Liver (tissue), 9 donors: ENCODE results near the gene LAG3. TPM values are rescaled to one million over a fixed set of nuclear protein-coding genes. Genes with fewer than 3 reads are reported as not detected.

Experiments used
- DNase-seq: peaks from one replicate; pipeline ENCODE4 v3.0.0-alpha.2; 2017; ENCODE audit warnings: low spot score
- H3K27ac ChIP-seq, 2 donors: one replicate each; pipeline ENCODE4 v1.7.0; 2013; ENCODE audit warnings: inconsistent platforms in 2 of 2, low read length in 2 of 2, control low read depth in 1 of 2, low read depth in 1 of 2, mild to moderate bottlenecking in 1 of 2
- H3K27me3 ChIP-seq, 4 donors: one replicate each; pipeline versions ENCODE4 v1.6.1 to v1.7.0; 2013; ENCODE audit warnings: low read length in 3 of 4, inconsistent platforms in 1 of 4, mild to moderate bottlenecking in 1 of 4, moderate library complexity in 1 of 4; ENCODE audit not compliant: control insufficient read depth in 4 of 4, insufficient read depth in 4 of 4
- H3K36me3 ChIP-seq, 4 donors: one replicate each; pipeline versions ENCODE4 v1.6.1 to v1.7.0; 2013; ENCODE audit warnings: low read length in 3 of 4, mild to moderate bottlenecking in 3 of 4, low read depth in 1 of 4, moderate library complexity in 1 of 4; ENCODE audit not compliant: control insufficient read depth in 4 of 4, insufficient read depth in 3 of 4
- H3K4me1 ChIP-seq, 4 donors: one replicate each; pipeline versions ENCODE4 v1.6.1 to v1.7.0; 2013; ENCODE audit warnings: low read length in 3 of 4, mild to moderate bottlenecking in 3 of 4, moderate library complexity in 1 of 4; ENCODE audit not compliant: control insufficient read depth in 4 of 4, insufficient read depth in 4 of 4
- H3K4me3 ChIP-seq, 3 donors: one replicate each; pipeline versions ENCODE4 v1.6.1 to v1.7.0; 2013; ENCODE audit warnings: low read length in 3 of 3, control low read depth in 1 of 3, low read depth in 1 of 3, mild to moderate bottlenecking in 1 of 3
- H3K9ac ChIP-seq, 2 donors: one replicate each; pipeline ENCODE4 v1.7.0; 2013; ENCODE audit warnings: low read length in 2 of 2, mild to moderate bottlenecking in 2 of 2, moderate library complexity in 2 of 2, control low read depth in 1 of 2, low read depth in 1 of 2
- H3K9me3 ChIP-seq, 4 donors: one replicate each; pipeline versions ENCODE4 v1.6.1 to v1.7.0; 2013; ENCODE audit warnings: low read length in 3 of 4; ENCODE audit not compliant: control insufficient read depth in 4 of 4
- ATF3 ChIP-seq: IDR thresholded peaks from 2 replicates; pipeline ENCODE4 v1.6.1; 2016; ENCODE audit warnings: antibody characterized with exemption
- CTCF ChIP-seq: fragments of 150-350 bp; IDR thresholded peaks from 2 replicates; pipeline ENCODE4 v1.5.1; 2017; ENCODE audit warnings: improper control_type of control experiment, low read depth, low read length; ENCODE audit not compliant: missing input control
- EGR1 ChIP-seq, 2 donors: IDR thresholded peaks; 2 replicates each; pipeline ENCODE4 v1.6.1; 2016 to 2018; ENCODE audit warnings: antibody characterized with exemption in 2 of 2, low read depth in 2 of 2
- FOXA1 ChIP-seq: IDR thresholded peaks from 2 replicates; pipeline ENCODE4 v1.6.1; 2016; ENCODE audit warnings: antibody characterized with exemption
- GABPA ChIP-seq, 2 donors: IDR thresholded peaks in 1 of 2; conservative IDR thresholded peaks in 1 of 2; 2 replicates each; pipeline ENCODE4 v1.6.1; 2016; ENCODE audit warnings: antibody characterized with exemption in 2 of 2, mild to moderate bottlenecking in 1 of 2, moderate library complexity in 1 of 2
- HNF4A ChIP-seq, 2 donors: conservative IDR thresholded peaks; 2 replicates each; pipeline ENCODE4 v1.6.1; 2016; ENCODE audit warnings: antibody characterized with exemption in 2 of 2, mild to moderate bottlenecking in 2 of 2
- HNF4G ChIP-seq: IDR thresholded peaks from 2 replicates; pipeline ENCODE4 v1.6.1; 2016; ENCODE audit warnings: antibody characterized with exemption
- JUND ChIP-seq, 2 donors: IDR thresholded peaks; 2 replicates each; pipeline ENCODE4 v1.6.1; 2016; ENCODE audit warnings: antibody characterized with exemption in 2 of 2
- NR2F2 ChIP-seq: IDR thresholded peaks from 2 replicates; pipeline ENCODE4 v1.6.1; 2016; ENCODE audit warnings: antibody characterized with exemption
- RAD21 ChIP-seq, 2 donors: IDR thresholded peaks; 2 replicates each; pipeline ENCODE4 v1.6.1; 2016; ENCODE audit warnings: antibody characterized with exemption in 2 of 2, mild to moderate bottlenecking in 2 of 2
- REST ChIP-seq: IDR thresholded peaks from 2 replicates; pipeline ENCODE4 v1.6.1; 2016; ENCODE audit warnings: antibody characterized with exemption, mild to moderate bottlenecking
- RXRA ChIP-seq, 2 donors: IDR thresholded peaks; 2 replicates each; pipeline ENCODE4 v1.6.1; 2017 to 2018; ENCODE audit warnings: antibody characterized with exemption in 2 of 2, mild to moderate bottlenecking in 1 of 2
- SP1 ChIP-seq: IDR thresholded peaks from 2 replicates; pipeline ENCODE4 v1.6.1; 2018; ENCODE audit warnings: antibody characterized with exemption, mild to moderate bottlenecking
- YY1 ChIP-seq: IDR thresholded peaks from 2 replicates; pipeline ENCODE4 v1.6.1; 2016; ENCODE audit warnings: antibody characterized with exemption, mild to moderate bottlenecking
- WGBS: extraction: QIAGEN DNeasy Blood & Tissue Kit; methylation state at CpG from one replicate; pipeline ENCODE4 v1.1.7; 2013; 5-methylcytosine and 5-hydroxymethylcytosine counted together
- polyA plus RNA-seq, 2 donors: library from polyadenylated mRNA; stranded (reverse) in 1 of 2; unstranded in 1 of 2; fragments of 200-250 nt in 1 of 2; fragments of >200 nt in 1 of 2; fragmentation: Nextera tagmentation in 1 of 2; extraction: Ambion mirVana in 1 of 2; gene quantifications; one replicate each; pipeline versions ENCODE4 v1.2.1 to v1.2.3, GENCODE V29; 2013 to 2015
- total RNA-seq, 2 donors: library from RNA; depleted of rRNA; stranded (reverse); fragments of >200 nt; gene quantifications; one replicate each; pipeline ENCODE4 v1.2.3, GENCODE V29; 2014
- TF ChIP-seq, protein P1 (sequence below): IDR thresholded peaks from 2 replicates; pipeline ENCODE4 v1.6.1; 2016; ENCODE audit warnings: antibody characterized with exemption
- TF ChIP-seq, protein P2 (sequence below): IDR thresholded peaks from 2 replicates; pipeline ENCODE4 v1.6.1; 2016; ENCODE audit warnings: antibody characterized with exemption
- donor health status: healthy.
- donor health status: healthy.
- donor health status: healthy.
- donor health status: healthy.
- donor health status: healthy.

Gene LAG3
- total and polyA plus RNA-seq, 4 donors = 0.14 to 1.2 (median 0.47) TPM

DNA sequence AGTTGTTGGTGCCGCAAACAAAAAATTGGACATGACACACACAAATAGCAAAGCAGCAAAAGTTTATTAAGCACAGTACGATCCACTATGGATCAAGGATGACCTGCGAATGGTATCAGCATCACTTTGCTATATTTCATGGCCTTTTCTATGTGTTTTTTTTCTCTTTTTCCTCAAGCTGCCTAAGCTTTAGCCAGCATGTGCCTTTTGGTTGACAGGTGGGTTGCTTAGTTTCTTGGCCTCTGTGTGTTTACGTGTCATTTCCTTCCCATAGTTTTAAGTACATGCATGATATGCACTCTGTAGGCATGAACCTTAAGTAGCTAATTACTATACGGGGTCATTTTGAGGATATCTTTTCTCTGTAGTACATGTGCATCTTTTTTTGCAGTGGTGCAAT lies 26.8 kb downstream of the LAG3 start:
- H3K4me1 ChIP-seq = peaks cover 0 to 9% (median 4%) of the 10 kb centered on the region in 4 donors
- 87% methylated on average over 5 of the region's 5 CpGs for WGBS
- no peaks in the 10 kb centered on the region for H3K36me3 ChIP-seq
- no peak overlapping the region for H3K4me3 ChIP-seq
- H3K27me3 ChIP-seq = no peaks in the 10 kb centered on the region
- no peak overlapping the region for H3K9ac ChIP-seq
- no peak for TF ChIP-seq REST
- TF ChIP-seq, protein P1, sequence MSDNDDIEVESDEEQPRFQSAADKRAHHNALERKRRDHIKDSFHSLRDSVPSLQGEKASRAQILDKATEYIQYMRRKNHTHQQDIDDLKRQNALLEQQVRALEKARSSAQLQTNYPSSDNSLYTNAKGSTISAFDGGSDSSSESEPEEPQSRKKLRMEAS = no peak
- no peak for TF ChIP-seq JUND (IDR thresholded peaks at IDR 0.05)
- no peak for TF ChIP-seq HNF4G
- TF ChIP-seq HNF4A (conservative IDR thresholded peaks at IDR 0.05) = no peak
- TF ChIP-seq EGR1 (IDR thresholded peaks at IDR 0.05; ENCODE audit: low read depth in 2 of 2) = no peak
- TF ChIP-seq YY1 = no peak
- no peak for TF ChIP-seq FOXA1
- no peak for TF ChIP-seq RXRA (IDR thresholded peaks at IDR 0.05)
- no peak for TF ChIP-seq CTCF
- TF ChIP-seq, protein P2, sequence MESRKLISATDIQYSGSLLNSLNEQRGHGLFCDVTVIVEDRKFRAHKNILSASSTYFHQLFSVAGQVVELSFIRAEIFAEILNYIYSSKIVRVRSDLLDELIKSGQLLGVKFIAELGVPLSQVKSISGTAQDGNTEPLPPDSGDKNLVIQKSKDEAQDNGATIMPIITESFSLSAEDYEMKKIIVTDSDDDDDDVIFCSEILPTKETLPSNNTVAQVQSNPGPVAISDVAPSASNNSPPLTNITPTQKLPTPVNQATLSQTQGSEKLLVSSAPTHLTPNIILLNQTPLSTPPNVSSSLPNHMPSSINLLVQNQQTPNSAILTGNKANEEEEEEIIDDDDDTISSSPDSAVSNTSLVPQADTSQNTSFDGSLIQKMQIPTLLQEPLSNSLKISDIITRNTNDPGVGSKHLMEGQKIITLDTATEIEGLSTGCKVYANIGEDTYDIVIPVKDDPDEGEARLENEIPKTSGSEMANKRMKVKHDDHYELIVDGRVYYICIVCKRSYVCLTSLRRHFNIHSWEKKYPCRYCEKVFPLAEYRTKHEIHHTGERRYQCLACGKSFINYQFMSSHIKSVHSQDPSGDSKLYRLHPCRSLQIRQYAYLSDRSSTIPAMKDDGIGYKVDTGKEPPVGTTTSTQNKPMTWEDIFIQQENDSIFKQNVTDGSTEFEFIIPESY = no peak
- no peak for TF ChIP-seq ATF3
- TF ChIP-seq GABPA (IDR thresholded peaks at IDR 0.05 in 1 of 2, conservative IDR thresholded peaks at IDR 0.05 in 1 of 2) = no peak
- no peak for TF ChIP-seq NR2F2
- H3K27ac ChIP-seq = no peak overlapping the region
- no peak for DNase-seq
- no peaks in the 10 kb centered on the region for H3K9me3 ChIP-seq

- Histone ChIP-seq H3K9me3 (no peaks in the 10 kb centered on the region), H3K27ac (no peak overlapping the region), H3K36me3 (no peaks in the 10 kb centered on the region), H3K9ac (no peak overlapping the region), H3K27me3 (no peaks in the 10 kb centered on the region), H3K4me3 (no peak overlapping the region), H3K4me1 (no peaks in the 10 kb centered on the region)
- no peak for DNase-seq
- WGBS = 81% methylated on average over 1 of the region's 1 CpG
- TF ChIP-seq ATF3 = no peak
- no peak for TF ChIP-seq JUND (IDR thresholded peaks at IDR 0.05)
- no peak for TF ChIP-seq NR2F2
- no peak for TF ChIP-seq CTCF
- TF ChIP-seq RAD21 (IDR thresholded peaks at IDR 0.05) = no peak
- TF ChIP-seq RXRA (IDR thresholded peaks at IDR 0.05) = no peak
- no peak for TF ChIP-seq YY1
- no peak for TF ChIP-seq REST
- no peak for TF ChIP-seq SP1
- TF ChIP-seq HNF4G = no peak
- no peak for TF ChIP-seq EGR1 (IDR thresholded peaks at IDR 0.05; ENCODE audit: low read depth in 2 of 2)
Observed at GRCh38 chr12:6807170-6807569, 34.9 kb downstream of the LAG3 start.
